Activated CD4-positive, alpha-beta T cell treated with anti-CD3 and anti-CD28 coated beads, Interleukin-2, Interleukin-4, amounts not matched to agents 100 ng/mL and 50 ng/mL, durations not matched to agents 16 hours and 8 hours (primary cell): Measurements from ENCODE around the gene KRT27.

ENCODE experiments used
- DNase-seq: peaks from one replicate; pipeline ENCODE4 v3.0.0-alpha.2; 2020; ENCODE audit warnings: low spot score

The KRT27 gene

DNA sequence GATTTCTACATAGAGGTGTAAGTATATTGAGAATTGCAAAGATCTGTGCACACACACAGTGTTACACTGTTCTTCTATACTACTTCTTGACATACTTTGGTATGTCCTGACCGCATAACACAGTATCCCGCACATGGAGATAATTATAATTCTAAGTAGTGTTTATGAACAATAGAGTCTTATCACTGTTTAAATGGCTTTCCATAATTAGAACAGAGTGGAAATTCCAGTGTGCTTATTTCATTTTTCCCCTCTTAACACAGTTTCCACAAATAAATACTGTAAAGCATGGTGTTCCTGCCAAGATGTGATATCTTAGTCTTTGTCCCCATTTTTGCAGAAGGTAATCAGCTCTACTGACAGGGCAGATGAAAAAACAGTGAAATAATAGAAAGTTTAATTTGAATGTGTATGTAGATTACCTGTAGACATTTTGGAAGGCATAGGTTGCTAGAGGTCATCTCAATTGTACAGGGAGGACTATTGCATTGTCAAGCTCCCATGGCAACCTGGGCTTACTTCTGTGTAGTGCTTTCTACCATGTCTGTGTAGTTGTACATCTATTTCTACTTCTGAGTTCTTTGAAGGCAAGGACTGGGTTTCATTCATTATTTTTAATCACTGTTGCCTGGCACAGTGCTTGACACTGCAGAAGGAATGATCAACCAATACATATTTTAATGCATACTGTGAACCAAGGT, 27.5 kb upstream of the KRT27 start:
- no peak for DNase-seq

DNA sequence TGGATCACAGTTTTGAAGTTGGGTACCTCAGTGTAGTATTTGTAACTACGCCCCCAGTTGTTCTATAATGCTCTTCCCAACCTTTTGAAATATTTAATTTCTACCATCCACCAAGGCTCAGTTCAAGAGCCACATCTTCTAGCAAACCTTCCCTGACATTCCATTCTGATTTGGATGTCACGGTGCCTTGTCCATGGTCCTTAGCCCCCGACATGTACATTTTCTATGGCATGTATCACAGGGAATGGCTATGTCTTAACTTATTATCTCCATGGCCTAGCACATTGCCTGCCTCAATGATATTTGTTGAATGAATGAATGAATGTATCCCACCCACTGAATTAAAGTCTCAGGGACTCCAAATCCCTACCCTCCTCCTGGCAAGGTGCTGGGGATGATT, 23.8 kb upstream of the KRT27 start:
- no peak for DNase-seq

DNA sequence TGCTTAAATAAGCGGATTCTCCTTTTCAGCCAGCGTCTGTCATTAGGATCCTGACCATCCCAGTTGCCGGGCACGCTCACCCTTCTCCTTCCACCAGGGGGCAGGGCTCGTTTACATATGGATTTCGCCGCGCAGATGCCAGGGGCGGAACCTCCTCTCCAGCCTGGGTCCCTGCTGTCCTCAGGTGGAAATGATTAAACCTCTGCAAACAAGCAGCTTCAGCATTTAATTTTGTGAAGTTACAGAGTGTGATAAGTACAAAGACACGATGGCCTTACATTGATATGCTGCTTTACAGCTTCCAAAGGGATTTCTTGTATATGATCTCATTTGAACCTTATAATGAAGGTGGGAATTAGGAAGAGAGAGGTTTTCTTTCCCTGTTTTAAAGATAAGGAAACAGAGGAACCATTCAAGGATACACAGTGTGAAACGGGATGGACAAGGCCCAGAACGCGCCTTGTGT, 21.3 kb upstream of the KRT27 start:
- DNase-seq = peak; percentile 74

DNA sequence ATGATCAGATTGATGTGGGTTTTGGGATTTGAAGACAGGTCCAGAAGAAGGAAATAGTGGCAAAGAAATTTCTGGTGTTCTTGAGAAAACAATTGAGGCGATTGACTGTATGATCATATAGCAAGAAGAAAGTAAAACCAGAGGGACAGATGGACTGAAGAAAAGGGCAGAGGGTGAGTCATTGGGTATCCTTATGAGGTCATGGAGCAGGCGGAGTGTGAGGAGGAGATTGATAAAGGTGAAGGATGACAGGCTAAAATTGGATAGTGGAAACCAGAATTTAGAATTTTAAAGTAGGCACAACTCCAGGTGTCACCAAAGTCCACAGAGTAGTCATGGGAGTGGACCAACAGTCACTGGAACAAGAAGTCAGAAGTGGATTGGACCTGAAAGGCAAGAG, 18.8 kb upstream of the KRT27 start:
- DNase-seq = no peak

DNA sequence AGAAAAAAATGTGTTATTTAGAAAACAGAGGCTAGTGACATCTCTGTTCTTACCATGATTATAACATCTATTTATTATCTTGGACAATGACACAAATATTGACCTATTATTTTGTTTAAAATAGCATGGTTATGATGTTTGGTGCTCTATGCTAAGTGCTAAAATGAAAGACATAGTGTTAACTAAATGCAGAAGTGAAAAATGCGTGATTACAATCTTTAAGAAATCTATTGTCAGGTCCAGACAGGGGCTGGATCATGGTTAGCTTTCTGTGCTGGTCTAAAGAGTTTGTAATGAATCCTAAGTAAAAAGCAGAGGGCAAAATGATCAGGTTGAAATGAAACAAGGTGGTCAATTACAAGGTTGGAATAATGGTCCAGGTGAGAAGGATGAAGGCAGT, 18.0 kb upstream of the KRT27 start:
- no peak for DNase-seq

DNA sequence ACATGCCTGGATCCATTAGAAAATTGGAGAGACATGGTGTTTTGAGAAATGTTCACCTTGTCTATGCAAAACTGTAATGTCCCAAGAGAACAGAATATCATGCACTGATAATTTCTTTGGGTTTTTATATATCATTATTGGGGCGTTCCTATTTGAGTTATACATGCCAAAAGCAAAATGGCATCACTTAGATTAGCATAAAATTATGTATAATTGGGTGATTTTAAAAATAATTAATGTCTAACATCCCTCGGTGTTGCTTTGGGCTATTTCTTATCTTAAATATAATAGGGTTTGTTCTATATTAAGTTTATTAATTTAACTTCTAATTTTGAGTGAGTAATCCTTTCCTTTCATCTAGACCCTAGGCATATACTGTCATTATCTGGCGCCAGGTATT, 17.5 kb upstream of the KRT27 start, which contains the start of gene KRT28:
TSS of gene KRT28 (minus strand) at position 101 of the 400 bp plus-strand sequence. CDS start at position 35, 66 bp downstream.
- no peak for DNase-seq

DNA sequence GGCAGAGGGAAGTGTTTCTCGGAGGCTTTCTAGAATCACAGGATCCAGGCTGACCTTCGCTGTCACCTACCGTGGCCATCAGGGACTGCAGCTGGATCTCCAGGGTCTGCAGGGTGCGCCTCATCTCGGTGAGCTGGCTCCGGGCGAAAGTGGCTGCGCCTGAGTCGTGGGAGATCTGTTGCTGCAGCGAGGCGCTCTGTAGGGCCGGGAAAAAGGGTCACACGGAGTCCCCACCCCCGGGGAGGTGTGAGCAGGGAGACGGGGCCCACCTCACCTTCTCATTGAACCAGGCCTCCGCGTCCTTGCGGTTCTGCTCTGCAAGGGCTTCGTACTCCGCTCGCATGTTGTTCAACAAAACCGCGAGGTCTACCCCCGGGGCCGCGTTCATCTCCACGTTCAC, 14.5 kb upstream of the KRT27 start:
- no peak for DNase-seq

DNA sequence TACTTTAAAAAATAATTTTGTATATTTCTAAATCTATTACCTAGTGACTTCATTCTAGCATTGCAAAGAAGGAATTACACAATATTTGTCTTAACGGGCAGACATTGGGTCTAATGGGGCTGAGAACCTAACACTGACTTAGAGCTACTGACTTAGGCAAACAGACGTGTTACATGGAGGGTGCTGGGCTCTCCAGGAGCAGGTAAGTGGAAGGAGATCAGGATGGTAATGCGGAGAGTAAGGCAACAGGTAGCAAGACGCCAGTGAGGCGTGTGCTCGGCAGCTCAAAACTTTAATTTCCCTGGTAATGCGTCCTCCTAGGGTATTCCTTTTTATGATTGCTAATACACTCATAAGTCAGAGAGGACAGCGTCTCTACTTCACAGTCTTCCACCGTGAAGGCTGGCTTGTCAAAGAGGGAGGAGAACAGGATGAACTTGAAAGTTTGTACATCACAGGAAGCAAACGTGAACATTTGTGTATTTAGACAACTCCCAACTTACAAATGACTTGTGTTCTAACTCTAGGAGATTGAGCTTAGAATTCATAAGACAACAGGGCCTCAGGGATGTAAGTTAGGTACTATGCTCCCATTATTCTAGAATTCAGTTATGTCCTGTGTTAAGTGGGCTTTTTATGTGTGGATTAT, 12.8 kb upstream of the KRT27 start:
- no peak for DNase-seq

DNA sequence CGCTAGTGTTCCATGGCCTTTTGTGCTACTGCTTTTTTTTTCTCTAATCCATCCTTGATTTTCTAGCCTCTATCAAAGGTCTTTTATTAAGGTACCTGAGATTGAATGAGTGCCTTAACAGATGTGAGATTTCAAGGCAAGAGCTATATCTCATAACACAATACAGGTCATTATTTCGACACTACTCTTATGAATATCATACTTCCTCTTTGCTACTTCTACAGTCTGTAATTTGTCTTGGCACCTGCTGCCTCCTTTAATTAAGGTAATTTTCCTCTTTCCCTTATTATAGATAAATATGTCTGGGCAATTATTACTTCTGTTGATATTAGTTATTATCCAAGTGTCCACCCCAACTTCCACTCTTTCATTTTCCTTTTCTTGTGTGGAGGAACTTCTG, 12.1 kb upstream of the KRT27 start:
- no peak for DNase-seq

DNA sequence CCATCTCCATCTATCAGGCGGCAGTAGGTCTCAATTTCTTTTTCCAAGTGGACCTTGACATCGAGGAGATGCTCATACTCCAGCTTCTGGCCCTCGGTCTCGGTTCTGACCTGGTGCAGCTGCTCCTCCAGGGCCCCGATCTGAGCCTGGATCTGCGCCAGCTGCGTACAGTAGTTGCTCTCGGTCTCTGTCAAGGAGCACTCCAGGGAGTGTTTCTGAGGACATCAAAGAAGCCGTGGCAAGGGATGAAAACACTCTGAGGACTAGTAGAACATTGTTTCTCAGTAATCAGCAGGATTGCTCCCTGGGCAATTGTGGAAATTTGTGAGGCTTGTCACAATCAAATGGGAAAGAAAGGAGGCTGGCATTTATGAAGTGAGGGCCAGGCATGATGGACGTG, 11.5 kb upstream of the KRT27 start:
- no peak for DNase-seq

DNA sequence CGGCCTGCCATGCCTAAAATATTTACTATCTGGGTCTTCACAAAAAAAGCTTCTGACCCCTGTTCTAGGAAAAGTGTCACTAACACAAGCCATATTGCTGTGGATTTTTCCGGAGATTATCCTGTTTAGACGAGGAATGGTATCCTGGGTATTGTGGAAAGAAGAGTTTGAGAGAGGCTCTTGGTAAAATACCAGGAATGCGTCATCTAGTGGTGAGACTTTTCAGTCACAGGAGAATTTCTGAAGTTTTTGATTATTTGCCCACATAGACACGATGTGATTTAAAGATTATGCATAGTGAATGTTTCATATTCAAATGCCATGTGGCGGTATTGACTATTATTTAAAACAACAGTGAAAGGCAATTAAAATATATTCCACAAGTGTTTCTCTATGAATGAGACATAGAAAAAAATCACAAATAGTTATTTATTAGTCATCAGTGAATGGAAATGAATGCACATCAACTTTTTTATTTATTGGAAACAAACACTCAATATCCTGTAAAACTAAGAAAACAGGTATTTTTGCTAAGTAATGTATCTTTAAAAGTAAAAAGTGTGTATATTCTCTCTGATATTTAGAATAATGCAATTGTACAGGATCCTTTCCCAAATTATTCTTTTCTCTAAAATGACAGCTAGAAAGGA, 9.6 kb upstream of the KRT27 start:
- DNase-seq = no peak

DNA sequence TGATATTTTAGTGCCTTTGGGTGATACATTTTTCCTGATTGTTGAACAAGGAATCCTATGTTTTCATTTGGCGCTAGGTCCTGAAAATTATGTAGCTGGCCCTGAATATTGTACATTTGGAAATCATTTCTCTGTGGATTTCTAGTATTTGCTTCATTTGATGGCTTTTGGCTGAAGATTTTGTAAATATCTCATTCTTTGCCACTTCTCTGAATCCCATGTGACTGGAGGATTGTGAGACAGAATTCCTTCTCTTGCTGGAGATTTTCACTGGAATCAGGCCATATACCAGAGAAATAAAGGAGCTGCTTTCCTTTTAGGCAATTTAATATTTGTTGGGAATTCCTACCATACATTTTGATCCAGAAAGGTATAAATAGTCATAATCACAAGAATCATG, 8.8 kb upstream of the KRT27 start:
- no peak for DNase-seq

DNA sequence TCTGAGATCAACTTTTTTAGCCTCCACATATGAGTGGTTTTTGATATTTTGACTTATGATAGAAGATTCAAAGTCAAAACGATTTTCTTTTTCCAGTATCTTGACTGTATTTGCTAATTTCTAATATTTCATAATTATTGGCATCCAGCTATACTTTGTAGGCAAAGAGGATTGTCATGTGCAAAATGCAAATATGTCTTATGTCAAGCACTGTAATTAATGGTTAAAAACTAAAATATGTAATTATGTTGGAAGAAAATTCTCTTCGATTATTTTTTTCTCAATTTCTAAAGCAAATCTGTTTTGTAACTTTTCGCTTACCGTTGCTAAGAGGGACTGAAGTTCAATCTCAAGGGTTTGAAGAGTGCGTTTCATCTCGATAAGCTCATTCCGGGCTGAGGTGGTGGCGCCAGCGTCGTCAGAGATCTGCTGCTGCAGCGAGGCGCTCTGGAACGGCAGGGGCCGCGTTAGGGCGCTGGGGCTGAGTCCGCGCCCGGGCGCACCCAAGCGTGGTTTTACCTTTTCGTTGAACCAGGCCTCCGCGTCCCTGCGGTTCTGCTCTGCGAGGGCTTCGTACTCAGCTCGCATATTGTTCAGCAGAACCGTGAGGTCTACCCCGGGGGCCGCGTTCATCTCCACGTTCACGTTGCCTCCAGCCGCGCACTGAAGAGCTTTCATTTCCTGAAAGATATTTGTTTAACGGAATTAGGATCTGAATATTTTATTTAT, 3.0 kb downstream of the KRT27 start:
- DNase-seq = peak; percentile 4

DNA sequence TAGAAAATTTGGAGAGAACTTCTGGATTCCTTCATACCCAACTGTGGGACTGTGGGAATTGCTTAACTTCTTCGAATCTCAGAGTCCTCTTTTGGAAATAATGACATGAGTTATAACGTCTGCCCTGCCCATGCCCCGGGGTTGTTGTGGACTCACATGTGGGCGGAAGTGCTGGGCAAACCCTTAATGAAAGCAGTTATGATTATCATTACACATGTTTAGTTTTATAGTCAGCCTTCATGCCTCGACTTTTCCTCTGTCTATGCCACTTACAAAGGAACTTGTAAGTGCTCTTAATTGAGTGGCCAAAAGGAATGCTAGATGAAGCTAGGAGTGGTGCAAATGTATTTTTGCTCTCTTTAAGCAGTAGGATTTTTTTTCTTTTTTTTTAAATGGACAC, 3.9 kb downstream of the KRT27 start:
- DNase-seq = no peak

DNA sequence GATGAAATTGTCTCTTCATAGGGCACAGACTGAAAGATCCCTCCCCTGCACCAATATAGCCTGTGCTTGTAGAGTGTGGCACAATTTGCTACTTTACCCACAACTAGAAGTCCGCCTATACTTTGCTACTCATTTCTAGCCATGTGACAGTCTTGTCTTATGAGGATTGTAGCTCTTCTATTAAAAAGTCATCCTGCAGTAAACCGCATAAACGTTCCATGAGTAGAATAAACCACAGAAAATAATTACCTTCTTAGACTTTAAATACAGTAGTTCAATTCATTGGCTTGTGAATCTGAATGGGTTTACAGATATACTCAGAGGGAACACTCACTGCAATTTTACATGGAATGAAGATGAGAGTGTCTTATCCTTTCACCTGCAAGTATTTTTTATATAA, 4.4 kb downstream of the KRT27 start:
- no peak for DNase-seq

DNA sequence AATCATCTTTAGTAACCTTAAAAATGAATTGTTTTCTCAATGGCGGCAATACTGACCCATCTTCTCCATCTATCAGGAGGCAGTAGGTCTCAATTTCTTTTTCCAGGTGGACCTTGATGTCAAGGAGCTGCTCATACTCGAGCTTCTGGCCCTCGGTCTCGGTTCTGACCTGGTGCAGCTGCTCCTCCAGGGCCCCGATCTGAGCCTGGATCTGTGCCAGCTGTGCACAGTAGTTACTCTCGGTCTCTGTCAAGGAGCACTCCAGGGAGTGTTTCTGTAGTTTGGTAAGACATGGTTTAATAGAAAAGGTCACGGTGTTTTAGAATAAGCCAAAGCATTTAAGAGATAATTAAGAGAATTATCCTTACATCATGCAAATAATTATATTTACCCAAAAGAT, 4.9 kb downstream of the KRT27 start:
- DNase-seq = no peak

DNA sequence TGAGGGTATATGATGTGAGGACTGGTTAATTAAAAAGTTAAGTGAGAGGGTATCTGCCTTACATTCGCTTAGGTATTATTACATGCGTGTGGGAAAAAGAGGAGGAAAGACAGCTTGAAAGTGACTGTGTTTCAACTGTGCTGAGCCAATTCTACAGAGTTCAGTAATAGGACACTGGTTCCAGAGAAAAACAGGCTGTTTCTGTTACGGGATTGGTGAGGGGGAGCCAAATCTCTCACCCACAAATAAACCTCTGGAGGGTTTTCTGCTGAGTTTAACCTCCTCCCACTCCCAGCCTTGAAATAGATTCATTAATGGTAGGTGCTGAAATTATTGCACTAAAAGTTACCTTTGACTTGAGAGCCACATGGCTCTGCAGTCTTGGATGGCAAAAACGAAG, 6.4 kb downstream of the KRT27 start:
- DNase-seq = no peak

DNA sequence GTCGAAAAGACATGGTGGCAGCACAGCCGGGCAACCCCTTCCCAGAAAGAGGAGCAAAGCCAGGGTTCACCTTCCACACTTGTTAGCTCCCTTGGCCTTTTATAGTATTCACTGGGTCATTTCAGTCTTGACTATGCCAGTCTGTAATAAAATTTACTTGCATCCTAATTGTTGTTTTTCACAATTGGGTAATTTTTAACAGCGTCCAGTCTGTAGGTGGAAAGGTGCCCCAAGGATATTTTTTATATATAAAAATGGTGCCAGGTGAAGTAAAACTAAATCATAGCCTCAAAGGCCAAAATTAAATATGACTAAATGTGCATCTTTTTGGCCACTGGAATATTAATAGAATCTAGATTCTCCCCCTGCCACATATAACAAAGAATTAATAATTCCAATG, 10.2 kb downstream of the KRT27 start, which contains the start of gene KRT26:
TSS of gene KRT26 (minus strand) at position 101 of the 400 bp plus-strand sequence. CDS start at position 13, 88 bp downstream.
- no peak for DNase-seq

DNA sequence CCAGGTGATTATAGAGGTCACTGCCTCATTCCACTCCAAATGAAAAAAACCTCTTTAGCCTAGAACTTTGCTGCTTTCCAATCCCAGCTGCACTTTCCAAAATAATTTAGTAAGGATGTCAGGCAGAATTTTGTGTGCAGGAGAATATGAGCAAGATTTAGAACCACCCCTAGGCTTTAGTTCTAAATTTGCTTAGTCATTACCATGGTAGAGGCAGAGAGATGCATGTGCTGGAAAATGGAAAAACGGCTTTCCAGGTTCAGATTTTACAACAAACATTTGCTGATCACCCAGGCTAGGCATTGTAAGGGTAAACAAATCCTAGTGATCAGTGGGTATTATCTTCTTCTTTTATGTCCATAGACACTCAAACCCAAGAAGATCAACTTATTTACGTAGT, 16.7 kb downstream of the KRT27 start:
- DNase-seq = no peak

DNA sequence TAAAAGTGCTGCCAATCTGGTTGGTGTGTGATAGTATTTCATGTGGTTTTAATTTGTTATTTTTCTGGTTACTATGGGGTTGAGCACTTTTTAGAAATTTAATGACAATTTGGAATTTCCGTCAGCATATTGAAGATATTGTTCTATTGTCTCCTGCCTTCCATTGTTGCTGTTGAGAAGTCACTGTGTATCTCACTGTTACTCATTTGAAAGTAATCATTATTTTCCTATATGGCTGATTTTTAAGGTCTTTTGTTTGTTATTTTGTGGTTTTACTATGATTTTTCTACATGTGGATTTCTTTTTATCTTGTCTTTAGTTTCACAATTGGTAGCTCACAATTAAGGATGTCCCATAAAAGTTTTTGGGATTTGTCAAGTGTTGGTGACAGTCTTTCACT, 18.6 kb downstream of the KRT27 start:
- DNase-seq = no peak

DNA sequence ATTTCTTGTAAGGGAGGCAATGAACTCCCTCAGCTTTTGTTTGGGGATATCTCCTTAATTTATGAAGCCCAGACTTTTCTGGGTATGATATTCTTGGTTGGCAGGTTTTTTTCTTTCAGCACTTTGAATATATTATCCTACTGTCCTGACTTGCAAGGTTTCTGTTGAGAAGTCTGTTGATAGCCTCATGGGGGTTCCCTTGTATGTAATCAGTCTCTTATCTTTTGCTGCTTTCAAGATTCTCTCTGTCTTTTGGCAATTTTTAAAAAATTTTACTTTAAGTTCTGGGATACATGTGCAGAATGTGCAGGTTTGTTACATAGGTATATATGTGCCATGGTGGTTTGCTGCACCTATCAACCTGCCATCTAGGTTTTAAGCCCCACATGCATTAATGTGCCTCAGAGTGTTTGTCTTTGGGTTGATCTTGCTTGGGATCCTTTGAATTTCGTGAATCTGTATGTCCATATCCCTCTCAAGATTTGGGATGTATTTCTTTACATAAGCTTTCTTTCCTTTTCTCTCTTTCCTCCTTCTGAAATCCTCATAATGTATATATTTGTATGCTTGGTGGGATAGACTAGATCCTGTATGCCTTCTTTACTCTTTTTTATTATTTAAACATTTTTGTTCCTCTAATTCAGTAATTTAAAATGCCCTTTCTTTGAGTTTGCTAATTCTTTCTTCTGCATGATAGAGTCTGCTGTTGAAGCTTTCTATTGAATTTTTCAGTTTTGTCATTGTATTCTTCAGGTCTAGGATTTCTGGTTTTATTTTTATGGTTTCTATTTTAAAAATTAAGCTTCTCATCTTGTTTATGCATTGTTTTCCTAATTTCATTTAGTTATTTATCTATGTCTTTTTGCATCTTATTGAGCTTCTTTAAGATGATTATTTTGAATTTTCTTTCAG, 22.0 kb downstream of the KRT27 start:
- DNase-seq = no peak
